ENCODE results near the gene SIVA1. TPM values are rescaled to one million over a fixed set of nuclear protein-coding genes. Genes with fewer than 3 reads are reported as not detected.

The SIVA1 gene
- total and polyA plus RNA-seq, 9 donors: 2.4 to 385 (median 91.6) TPM

DNA sequence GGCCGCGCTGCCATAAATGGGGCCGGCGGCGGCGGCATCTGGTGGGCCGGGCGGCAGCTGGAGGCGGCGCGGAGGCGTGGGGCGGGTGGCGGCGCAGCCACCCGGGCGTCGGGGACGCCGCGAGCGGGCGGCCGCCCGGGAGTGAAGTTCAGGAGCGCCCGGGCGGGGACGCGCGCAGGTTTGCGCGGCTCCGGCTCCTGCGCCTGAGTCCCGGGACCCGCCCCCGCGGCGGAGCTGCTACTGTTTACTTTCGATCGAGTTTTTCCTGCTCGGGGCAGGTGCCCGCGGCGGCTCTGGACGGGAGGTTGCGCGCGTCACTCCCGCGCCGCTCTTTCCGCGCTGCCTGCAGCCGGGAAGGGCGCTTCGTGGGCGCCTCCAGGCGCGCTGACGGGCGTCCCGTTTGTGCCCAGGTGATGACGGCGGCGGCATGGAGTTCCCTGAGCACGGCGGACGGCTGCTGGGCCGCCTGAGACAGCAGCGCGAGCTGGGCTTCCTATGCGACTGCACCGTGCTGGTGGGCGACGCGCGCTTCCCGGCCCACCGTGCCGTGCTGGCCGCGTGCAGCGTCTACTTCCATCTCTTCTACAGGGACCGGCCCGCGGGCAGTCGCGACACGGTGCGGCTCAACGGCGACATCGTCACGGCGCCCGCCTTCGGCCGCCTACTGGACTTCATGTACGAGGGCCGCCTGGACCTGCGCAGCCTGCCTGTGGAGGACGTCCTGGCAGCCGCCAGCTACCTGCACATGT is 48.0 kb downstream of the SIVA1 start, which contains the start of gene ZBTB42:
Gene ZBTB42 (plus strand): TSS at position 331 of the 749 bp plus-strand sequence. CDS start 97 bp downstream, at position 428.
- Histone ChIP-seq H3K4me1 (ENCODE audit: insufficient read depth) (peaks cover 11% of the 10 kb centered on the region), H3K36me3 (no peaks in the 10 kb centered on the region), H3K27me3 (no peaks in the 10 kb centered on the region), H3K27ac (peak within 1 kb of the TSS; percentile 89 to 96), H3K9me3 (no peaks in the 10 kb centered on the region), H3K4me3 (peak within 1 kb of the TSS; percentile 56)
- TF ChIP-seq EP300 (IDR thresholded peaks at IDR 0.05): no peak
- no peak for TF ChIP-seq POLR2A (IDR thresholded peaks at IDR 0.05)
- TF ChIP-seq, protein P1, sequence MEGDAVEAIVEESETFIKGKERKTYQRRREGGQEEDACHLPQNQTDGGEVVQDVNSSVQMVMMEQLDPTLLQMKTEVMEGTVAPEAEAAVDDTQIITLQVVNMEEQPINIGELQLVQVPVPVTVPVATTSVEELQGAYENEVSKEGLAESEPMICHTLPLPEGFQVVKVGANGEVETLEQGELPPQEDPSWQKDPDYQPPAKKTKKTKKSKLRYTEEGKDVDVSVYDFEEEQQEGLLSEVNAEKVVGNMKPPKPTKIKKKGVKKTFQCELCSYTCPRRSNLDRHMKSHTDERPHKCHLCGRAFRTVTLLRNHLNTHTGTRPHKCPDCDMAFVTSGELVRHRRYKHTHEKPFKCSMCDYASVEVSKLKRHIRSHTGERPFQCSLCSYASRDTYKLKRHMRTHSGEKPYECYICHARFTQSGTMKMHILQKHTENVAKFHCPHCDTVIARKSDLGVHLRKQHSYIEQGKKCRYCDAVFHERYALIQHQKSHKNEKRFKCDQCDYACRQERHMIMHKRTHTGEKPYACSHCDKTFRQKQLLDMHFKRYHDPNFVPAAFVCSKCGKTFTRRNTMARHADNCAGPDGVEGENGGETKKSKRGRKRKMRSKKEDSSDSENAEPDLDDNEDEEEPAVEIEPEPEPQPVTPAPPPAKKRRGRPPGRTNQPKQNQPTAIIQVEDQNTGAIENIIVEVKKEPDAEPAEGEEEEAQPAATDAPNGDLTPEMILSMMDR (IDR thresholded peaks at IDR 0.05): no peak
- WGBS, 3 donors: 2 to 4% (median 4%) methylated on average over 50 to 105 of the region's 105 CpGs
- DNase-seq: peak; percentile 64 to 79 (median 70)
- intact Hi-C loops (cut with DNase I): no loop called here

DNA sequence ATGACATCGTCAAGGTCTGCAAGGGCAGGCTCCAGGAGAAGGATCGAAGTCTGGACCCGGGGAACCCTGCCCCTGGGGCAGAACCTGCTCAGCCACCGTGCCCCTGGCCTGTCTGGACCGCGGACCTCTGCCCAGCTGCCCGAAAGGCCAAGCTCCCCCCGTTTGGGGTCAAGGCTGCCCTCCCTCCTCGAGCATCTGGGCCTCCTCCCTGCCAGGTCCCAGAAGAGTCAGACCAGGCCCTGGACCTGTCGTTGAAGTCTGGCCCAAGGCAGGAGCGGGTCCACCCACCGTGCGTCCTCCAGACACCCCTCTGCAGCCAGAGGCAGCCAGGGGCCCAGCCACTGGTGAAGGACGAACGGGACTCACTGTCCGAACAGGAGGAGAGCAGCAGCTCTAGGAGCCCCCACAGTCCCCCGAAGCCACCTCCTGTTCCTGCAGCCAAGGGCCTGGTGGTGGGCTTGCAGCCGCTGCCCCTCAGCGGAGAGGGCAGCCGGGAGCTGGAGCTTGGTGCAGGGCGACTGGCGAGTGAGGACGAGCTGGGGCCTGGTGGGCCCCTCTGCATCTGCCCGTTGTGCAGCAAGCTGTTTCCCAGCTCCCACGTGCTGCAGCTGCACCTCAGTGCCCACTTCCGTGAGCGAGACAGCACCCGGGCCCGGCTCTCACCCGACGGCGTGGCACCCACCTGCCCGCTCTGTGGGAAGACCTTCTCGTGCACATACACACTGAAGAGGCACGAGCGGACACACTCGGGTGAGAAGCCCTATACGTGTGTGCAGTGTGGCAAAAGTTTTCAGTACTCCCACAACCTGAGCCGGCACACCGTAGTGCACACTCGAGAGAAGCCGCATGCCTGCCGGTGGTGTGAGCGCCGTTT is 48.8 kb downstream of the SIVA1 start:
- Histone ChIP-seq H3K36me3 (no peaks in the 10 kb centered on the region), H3K27me3 (no peaks in the 10 kb centered on the region), H3K9me3 (no peaks in the 10 kb centered on the region), H3K4me1 (ENCODE audit: insufficient read depth) (peaks cover 11% of the 10 kb centered on the region), H3K27ac (peak overlapping the region in 1 of 2 donors; percentile 9), H3K4me3 (peak overlapping the region; percentile 56)
- no peak for DNase-seq
- intact Hi-C loops (cut with DNase I): no loop called here
- WGBS, 3 donors: 72 to 81% (median 73%) methylated on average over 45 of the region's 45 CpGs
- TF ChIP-seq EP300 (IDR thresholded peaks at IDR 0.05) (no peak), POLR2A (IDR thresholded peaks at IDR 0.05) (no peak)
- TF ChIP-seq, protein P1 (IDR thresholded peaks at IDR 0.05): no peak

DNA sequence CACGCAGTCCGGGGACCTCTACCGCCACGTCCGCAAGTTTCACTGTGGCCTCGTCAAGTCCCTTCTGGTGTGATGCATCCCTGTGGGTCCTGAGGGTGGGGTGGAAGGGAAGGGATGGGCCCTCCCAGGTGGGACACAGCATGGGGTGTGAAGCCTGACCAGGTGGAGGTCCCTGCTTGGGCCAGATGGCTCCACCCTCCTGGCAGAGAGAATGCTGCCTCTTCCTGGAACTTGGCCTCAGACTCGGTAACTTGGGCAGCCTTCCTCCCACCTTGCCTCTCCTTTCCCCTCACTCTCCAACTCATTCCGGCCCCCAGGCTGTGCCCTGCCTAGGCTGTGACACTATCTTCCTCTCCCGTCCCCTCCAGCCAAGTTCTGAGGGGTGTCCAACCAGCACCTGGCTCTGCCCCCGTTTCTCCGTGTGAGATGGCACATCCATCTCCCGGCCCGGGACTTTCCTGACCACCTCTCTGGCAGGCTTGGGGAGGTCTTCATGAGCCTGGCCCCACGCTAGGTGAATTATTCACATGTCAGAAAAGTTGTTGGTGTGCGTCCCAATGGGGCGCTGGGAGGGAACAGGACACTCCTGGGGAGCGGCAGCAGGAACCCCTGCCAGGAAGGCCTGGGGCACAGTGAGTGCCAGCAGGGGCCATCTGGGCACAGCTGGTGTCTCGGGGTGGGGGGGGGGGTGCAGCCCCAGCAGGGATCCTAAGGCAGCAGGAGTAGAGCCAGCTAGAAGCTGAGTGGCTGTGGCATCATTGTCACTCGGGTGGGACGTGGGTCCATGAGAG is 49.6 kb downstream of the SIVA1 start:
- Histone ChIP-seq H3K4me3 (no peak overlapping the region), H3K27ac (no peak overlapping the region), H3K9me3 (no peaks in the 10 kb centered on the region), H3K4me1 (ENCODE audit: insufficient read depth) (peaks cover 11% of the 10 kb centered on the region), H3K36me3 (no peaks in the 10 kb centered on the region), H3K27me3 (no peaks in the 10 kb centered on the region)
- WGBS, 3 donors: 92 to 93% (median 93%) methylated on average over 20 of the region's 20 CpGs
- DNase-seq: peak in 1 of 5 donors; percentile 26
- intact Hi-C loops (cut with DNase I): no loop called here
- TF ChIP-seq EP300 (IDR thresholded peaks at IDR 0.05) (no peak), POLR2A (IDR thresholded peaks at IDR 0.05) (no peak)
- TF ChIP-seq, protein P1 (IDR thresholded peaks at IDR 0.05): no peak
